CD4-positive, alpha-beta T cell treated with Interleukin-6 at 100 ng/mL for 8 hours (primary cell): Measurements from ENCODE around the gene PITPNM1.
"Not testable (repeated sequence)": the region's sequence is repeated elsewhere in the genome, so short reads cannot be mapped to it uniquely, and the experiment has no call there.

Source experiments
- DNase-seq: peaks from one replicate; pipeline ENCODE4 v3.0.0-alpha.2; 2020; ENCODE audit warnings: mixed read lengths, low spot score

The PITPNM1 gene

GRCh38 chr11:67489885-67490726, 15.1 kb downstream of the PITPNM1 start:
- no peak for DNase-seq

- no peak for DNase-seq
These were observed 15.8 kb downstream of the PITPNM1 start for GRCh38 chr11:67489203-67489884.

- DNase-seq = no peak
These were observed 18.5 kb downstream of the PITPNM1 start for GRCh38 chr11:67486481-67487195.

- peak; percentile 46 for DNase-seq
These were observed 19.2 kb downstream of the PITPNM1 start for GRCh38 chr11:67485873-67486361.

GRCh38 chr11:67484847-67485311, 20.3 kb downstream of the PITPNM1 start:
- DNase-seq = peak; percentile 59

GRCh38 chr11:67483831-67484665, 21.1 kb downstream of the PITPNM1 start:
- DNase-seq = peak; percentile 71

- peak; percentile 98 for DNase-seq
These were observed 22.1 kb downstream of the PITPNM1 start, which contains the start of gene AIP for GRCh38 chr11:67482827-67483798. TSS of gene AIP (plus strand) at chr11:67483026. CDS start at chr11:67483159, 133 bp downstream.

GRCh38 chr11:67482275-67482826, 22.8 kb downstream of the PITPNM1 start:
- DNase-seq = no peak

- not testable (repeated sequence) for DNase-seq
These were observed 27.7 kb downstream of the PITPNM1 start for GRCh38 chr11:67477344-67478050.

- DNase-seq = not testable (repeated sequence)
These were observed 28.5 kb downstream of the PITPNM1 start for GRCh38 chr11:67476692-67477091.

GRCh38 chr11:67472882-67473281, 32.3 kb downstream of the PITPNM1 start:
- DNase-seq = no peak

- DNase-seq = no peak
These were observed 34.7 kb downstream of the PITPNM1 start for GRCh38 chr11:67470337-67471002.

GRCh38 chr11:67469508-67469811, 35.7 kb downstream of the PITPNM1 start:
- no peak for DNase-seq

- peak; percentile 92 for DNase-seq
These were observed 36.2 kb downstream of the PITPNM1 start, which contains the start of gene TMEM134 for GRCh38 chr11:67468759-67469507. TSS of gene TMEM134 (minus strand) at chr11:67469251. CDS start at chr11:67469192, 59 bp downstream.

GRCh38 chr11:67468456-67468758, 36.8 kb downstream of the PITPNM1 start:
- DNase-seq = no peak

- no peak for DNase-seq
These were observed 37.1 kb downstream of the PITPNM1 start for GRCh38 chr11:67468056-67468455.

- no peak for DNase-seq
These were observed 38.0 kb downstream of the PITPNM1 start for GRCh38 chr11:67466962-67467771.
